Erythroblast (primary cell): ENCODE measurements around the gene RNF111.
"Not testable (repeated sequence)": the region's sequence is repeated elsewhere in the genome, so short reads cannot be mapped to it uniquely, and the experiment has no call there.

Experiments
- GATA1 ChIP-seq: IDR thresholded peaks from 2 replicates; pipeline ENCODE4 v1.6.1; 2011; ENCODE audit warnings: low read depth, mild to moderate bottlenecking, control low read depth, low read length, moderate library complexity
- POLR2A ChIP-seq: IDR thresholded peaks from 2 replicates; pipeline ENCODE4 v1.6.1; 2011; ENCODE audit warnings: mild to moderate bottlenecking, low read length

DNA sequence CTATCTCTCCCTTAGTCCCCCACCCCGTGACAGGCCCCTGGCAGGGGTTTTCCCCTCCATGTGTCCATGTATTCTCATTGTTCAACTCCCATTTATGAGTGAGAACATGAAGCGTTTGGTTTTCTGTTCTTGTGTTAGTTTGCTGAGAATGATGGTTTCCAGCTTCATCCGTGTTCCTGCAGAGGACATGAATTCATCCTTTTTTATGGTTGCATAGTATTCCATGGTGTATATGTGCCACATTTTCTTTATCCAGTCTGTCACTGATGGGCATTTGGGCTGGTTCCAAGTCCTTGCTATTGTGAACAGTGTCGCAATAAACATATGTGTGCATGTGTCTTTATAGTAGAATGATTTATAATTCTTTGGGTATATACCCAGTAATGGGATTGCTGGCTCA lies 138.2 kb downstream of the RNF111 start:
- not testable (repeated sequence) for TF ChIP-seq POLR2A, GATA1
